ENCODE data around the gene RFPL3.

DNA sequence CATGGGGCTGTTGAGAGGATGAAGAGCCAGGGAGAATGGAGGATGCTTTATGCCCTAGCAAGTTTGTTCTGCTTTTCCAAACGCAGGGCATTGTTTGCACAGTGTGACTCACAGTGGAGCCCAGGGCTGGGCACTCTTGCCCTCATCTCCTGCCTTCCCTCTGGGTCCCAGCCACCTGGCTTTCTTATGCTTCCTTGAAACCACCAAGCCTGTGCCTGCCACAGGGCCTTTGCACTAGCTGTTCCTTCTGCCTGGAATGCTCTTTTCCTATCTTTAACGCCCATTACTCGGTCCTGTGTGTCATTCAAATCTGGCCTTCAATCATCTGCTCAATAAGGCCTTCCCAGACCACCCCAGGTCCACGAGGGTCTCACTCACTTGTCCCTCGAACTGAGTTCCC is 46.9 kb upstream of the RFPL3 start:
- no peak for TF ChIP-seq CREB1 (IDR thresholded peaks at IDR 0.05; ENCODE audit: low read depth)
- no peak for TF ChIP-seq EP300 (IDR thresholded peaks at IDR 0.05; ENCODE audit: borderline replicate concordance)
- TF ChIP-seq, protein P1, sequence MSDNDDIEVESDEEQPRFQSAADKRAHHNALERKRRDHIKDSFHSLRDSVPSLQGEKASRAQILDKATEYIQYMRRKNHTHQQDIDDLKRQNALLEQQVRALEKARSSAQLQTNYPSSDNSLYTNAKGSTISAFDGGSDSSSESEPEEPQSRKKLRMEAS (IDR thresholded peaks at IDR 0.05), result no peak
- TF ChIP-seq, protein P2, sequence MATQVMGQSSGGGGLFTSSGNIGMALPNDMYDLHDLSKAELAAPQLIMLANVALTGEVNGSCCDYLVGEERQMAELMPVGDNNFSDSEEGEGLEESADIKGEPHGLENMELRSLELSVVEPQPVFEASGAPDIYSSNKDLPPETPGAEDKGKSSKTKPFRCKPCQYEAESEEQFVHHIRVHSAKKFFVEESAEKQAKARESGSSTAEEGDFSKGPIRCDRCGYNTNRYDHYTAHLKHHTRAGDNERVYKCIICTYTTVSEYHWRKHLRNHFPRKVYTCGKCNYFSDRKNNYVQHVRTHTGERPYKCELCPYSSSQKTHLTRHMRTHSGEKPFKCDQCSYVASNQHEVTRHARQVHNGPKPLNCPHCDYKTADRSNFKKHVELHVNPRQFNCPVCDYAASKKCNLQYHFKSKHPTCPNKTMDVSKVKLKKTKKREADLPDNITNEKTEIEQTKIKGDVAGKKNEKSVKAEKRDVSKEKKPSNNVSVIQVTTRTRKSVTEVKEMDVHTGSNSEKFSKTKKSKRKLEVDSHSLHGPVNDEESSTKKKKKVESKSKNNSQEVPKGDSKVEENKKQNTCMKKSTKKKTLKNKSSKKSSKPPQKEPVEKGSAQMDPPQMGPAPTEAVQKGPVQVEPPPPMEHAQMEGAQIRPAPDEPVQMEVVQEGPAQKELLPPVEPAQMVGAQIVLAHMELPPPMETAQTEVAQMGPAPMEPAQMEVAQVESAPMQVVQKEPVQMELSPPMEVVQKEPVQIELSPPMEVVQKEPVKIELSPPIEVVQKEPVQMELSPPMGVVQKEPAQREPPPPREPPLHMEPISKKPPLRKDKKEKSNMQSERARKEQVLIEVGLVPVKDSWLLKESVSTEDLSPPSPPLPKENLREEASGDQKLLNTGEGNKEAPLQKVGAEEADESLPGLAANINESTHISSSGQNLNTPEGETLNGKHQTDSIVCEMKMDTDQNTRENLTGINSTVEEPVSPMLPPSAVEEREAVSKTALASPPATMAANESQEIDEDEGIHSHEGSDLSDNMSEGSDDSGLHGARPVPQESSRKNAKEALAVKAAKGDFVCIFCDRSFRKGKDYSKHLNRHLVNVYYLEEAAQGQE (IDR thresholded peaks at IDR 0.05; ENCODE audit: low read depth), result no peak
- no peak for TF ChIP-seq TCF12 (IDR thresholded peaks at IDR 0.05; ENCODE audit: low read depth)
- no peak for TF ChIP-seq NFIC (IDR thresholded peaks at IDR 0.05)
- no peak for TF ChIP-seq EGR1 (IDR thresholded peaks at IDR 0.05)
- no peak for TF ChIP-seq CEBPB (IDR thresholded peaks at IDR 0.05)

All from Ishikawa (cell line).